KOPT-K1 (cell line): ENCODE data around the gene RETREG1.
"Not testable (repeated sequence)": the region's sequence is repeated elsewhere in the genome, so short reads cannot be mapped to it uniquely, and the experiment has no call there.

Source experiments
- H3K27ac ChIP-seq: fragments of 200-600 bp; sonication (generic); 2 replicates; pipeline ENCODE4 v1.5.1; 2016; ENCODE audit warnings: antibody characterized with exemption, mild to moderate bottlenecking, low read depth, low read length; ENCODE audit not compliant: poor library complexity, severe bottlenecking
- H3K36me3 ChIP-seq: fragments of 200-600 bp; sonication (generic); 2 replicates; pipeline ENCODE4 v1.5.1; 2017; ENCODE audit warnings: antibody characterized with exemption, mild to moderate bottlenecking, low read length, moderate library complexity; ENCODE audit not compliant: insufficient read depth
- H3K9me3 ChIP-seq: fragments of 200-600 bp; sonication (generic); 2 replicates; pipeline ENCODE4 v1.5.1; 2017; ENCODE audit warnings: antibody characterized with exemption, low read length, mild to moderate bottlenecking; ENCODE audit not compliant: insufficient read depth, poor library complexity, severe bottlenecking

RETREG1 gene

GRCh38 chr5:16489322-16489791 is 127.4 kb downstream of the RETREG1 start:
- Histone ChIP-seq H3K36me3 (no peaks in the 10 kb centered on the region), H3K9me3 (peaks cover 2% of the 10 kb centered on the region), H3K27ac (no peak overlapping the region)

DNA sequence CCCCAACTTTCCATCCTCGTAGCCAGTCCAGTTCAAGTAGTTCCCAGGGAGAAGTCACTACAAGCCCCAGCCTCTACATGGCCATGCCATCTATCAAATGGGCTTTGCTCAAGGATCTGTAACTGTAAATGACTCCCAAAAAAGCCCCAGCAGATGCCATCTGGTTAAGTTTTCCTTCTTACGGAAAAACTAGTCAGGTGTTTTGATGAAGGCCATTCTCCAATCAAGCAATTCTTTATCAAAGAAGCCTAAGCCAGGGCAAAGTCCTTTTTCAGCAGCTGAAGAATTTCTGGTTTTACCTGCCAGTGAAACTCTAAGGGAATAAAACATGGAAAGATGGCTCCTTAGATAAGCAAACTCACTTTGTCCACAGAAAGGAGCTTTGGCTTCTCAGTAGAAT is 129.3 kb downstream of the RETREG1 start:
- Histone ChIP-seq H3K27ac (no peak overlapping the region), H3K36me3 (no peaks in the 10 kb centered on the region), H3K9me3 (no peaks in the 10 kb centered on the region)

DNA sequence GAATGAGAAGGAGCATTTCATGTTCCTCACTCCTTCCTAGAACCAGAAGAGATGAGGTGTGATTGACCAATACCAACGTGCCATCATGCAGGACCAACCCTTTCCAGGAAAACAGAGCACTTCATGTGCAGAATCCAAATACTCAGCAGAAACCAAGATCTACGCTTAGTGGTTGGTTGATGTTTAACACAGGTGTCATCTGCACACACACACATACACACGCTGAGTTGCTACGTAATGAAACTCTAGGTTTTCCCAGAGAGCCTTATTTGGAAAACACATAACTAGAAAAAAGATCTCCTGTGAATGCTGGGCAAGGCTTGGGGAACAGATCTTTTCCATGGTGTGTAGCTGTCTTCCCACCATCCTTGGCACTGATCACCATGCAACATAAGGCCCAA is 130.1 kb downstream of the RETREG1 start:
- Histone ChIP-seq H3K36me3 (no peaks in the 10 kb centered on the region), H3K27ac (no peak overlapping the region), H3K9me3 (no peaks in the 10 kb centered on the region)

- 0 out of 2 replicates have a peak, but pooled peaks cover 3% of the 10 kb centered on the region for H3K36me3 ChIP-seq
- no peak overlapping the region for H3K27ac ChIP-seq
- H3K9me3 ChIP-seq, result no peaks in the 10 kb centered on the region
Measured at GRCh38 chr5:16485656-16486055, 131.1 kb downstream of the RETREG1 start.

- Histone ChIP-seq H3K9me3 (no peaks in the 10 kb centered on the region), H3K36me3 (0 out of 2 replicates have a peak, but pooled peaks cover 3% of the 10 kb centered on the region), H3K27ac (no peak overlapping the region)
Measured at GRCh38 chr5:16484081-16484480, 132.7 kb downstream of the RETREG1 start.

DNA sequence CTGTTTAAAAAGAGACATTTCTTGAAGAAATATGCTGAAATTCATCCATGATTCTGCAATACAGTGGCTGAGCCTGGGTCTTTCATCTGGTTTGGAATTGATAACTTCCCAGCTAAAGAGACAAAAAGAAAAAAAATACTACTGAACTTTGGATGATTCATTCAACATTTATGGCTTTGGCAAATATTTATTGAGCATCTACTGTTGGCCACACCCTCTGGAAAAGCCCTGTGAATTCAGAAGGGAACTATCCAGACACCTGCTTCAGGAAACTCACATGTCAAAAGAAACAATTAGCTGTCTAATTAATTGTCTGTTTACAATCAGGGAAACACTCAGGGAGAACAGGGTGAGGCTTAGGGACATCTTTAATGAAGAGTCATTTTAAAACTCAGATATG is 133.4 kb downstream of the RETREG1 start:
- Histone ChIP-seq H3K9me3 (no peaks in the 10 kb centered on the region), H3K27ac (no peak overlapping the region), H3K36me3 (0 out of 2 replicates have a peak, but pooled peaks cover 3% of the 10 kb centered on the region)

GRCh38 chr5:16482891-16483290 is 133.9 kb downstream of the RETREG1 start:
- Histone ChIP-seq H3K27ac (no peak overlapping the region), H3K9me3 (no peaks in the 10 kb centered on the region), H3K36me3 (0 out of 2 replicates have a peak, but pooled peaks cover 3% of the 10 kb centered on the region)

DNA sequence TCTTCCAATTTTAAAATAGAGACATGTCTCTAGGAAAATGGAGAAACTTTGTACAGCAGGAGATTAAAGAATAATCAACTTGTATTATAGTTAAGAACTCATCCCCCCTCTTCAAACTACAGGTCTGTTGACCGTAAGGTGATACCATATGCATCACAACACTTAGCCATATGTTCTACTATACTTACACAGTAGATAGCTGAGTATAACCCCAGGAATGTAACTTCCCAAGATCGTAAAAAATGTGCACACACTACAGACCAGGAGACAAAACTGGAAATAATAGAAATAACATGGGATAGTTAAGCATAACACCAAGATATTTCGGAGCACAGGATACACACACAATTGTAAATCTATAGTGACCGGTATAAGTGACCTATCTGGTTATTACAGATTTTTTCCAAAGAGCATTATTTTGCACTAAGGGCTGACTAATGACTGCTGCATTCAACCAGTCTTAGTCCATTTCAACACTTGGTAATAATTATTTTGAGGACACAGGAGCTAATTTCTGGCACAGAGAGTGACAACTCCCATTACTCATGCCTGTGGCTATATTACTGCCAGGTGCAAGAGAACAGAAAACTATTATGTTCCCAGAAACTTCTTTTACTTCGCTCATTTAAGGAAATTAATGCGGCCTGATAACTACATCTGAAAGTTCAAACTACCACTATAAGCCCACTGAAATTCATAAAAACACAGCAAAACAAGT is 135.8 kb downstream of the RETREG1 start:
- Histone ChIP-seq H3K36me3 (peaks cover 6% of the 10 kb centered on the region), H3K27ac (no peak overlapping the region)

GRCh38 chr5:16480144-16480543 is 136.7 kb downstream of the RETREG1 start:
- no peaks in the 10 kb centered on the region for H3K9me3 ChIP-seq
- no peak overlapping the region for H3K27ac ChIP-seq
- H3K36me3 ChIP-seq, result peaks cover 10% of the 10 kb centered on the region

More for the DNA sequence above, 135.8 kb downstream of the RETREG1 start:
- no peaks in the 10 kb centered on the region for H3K9me3 ChIP-seq

- peaks cover 20% of the 10 kb centered on the region for H3K36me3 ChIP-seq
- H3K9me3 ChIP-seq, result no peaks in the 10 kb centered on the region
- no peak overlapping the region for H3K27ac ChIP-seq
Measured at GRCh38 chr5:16477541-16477940, 139.3 kb downstream of the RETREG1 start.

DNA sequence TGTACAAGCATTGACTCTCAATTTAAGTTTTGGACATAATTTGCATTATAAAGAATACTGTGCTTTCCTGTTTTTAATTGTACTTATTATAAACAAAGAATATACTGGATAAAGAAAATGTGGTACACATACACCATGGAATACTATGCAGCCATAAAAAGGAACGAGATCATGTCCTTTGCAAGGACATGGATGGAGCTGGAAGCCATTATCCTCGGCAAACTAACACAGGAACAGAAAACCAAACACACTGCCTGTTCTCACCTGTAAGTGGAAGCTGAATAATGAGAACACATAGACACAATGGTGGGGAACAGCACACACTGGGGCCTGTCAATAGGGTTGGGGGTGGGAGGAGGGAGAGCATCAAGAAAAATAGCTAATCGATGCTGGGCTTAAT is 140.4 kb downstream of the RETREG1 start:
- not testable (repeated sequence) for H3K27ac ChIP-seq, H3K9me3 ChIP-seq
- peaks cover 20% of the 10 kb centered on the region for H3K36me3 ChIP-seq

DNA sequence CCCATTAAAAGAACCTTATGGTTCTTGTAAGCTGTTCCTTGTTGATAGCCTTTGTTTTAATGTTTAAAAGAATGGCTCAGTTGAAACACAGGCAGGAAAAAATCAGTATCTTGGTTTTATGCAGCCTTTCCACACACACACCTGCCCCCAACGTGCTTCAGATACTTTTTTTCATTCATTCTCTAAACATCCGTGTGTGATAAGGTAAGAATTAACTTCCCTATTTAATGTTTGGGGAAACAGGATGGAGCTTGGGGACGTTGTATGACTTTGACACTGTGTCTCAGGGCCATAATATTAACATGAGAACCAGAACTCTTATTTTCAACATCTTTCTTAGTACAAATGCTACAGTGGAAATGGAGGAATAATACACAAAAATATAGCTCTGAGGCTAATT is 145.4 kb downstream of the RETREG1 start:
- H3K36me3 ChIP-seq, result peaks cover 19% of the 10 kb centered on the region
- no peak overlapping the region for H3K27ac ChIP-seq
- H3K9me3 ChIP-seq, result no peaks in the 10 kb centered on the region

- H3K9me3 ChIP-seq, result no peaks in the 10 kb centered on the region
- H3K36me3 ChIP-seq, result peaks cover 16% of the 10 kb centered on the region
- no peak overlapping the region for H3K27ac ChIP-seq
Measured at GRCh38 chr5:16467363-16468219, 149.2 kb downstream of the RETREG1 start.

DNA sequence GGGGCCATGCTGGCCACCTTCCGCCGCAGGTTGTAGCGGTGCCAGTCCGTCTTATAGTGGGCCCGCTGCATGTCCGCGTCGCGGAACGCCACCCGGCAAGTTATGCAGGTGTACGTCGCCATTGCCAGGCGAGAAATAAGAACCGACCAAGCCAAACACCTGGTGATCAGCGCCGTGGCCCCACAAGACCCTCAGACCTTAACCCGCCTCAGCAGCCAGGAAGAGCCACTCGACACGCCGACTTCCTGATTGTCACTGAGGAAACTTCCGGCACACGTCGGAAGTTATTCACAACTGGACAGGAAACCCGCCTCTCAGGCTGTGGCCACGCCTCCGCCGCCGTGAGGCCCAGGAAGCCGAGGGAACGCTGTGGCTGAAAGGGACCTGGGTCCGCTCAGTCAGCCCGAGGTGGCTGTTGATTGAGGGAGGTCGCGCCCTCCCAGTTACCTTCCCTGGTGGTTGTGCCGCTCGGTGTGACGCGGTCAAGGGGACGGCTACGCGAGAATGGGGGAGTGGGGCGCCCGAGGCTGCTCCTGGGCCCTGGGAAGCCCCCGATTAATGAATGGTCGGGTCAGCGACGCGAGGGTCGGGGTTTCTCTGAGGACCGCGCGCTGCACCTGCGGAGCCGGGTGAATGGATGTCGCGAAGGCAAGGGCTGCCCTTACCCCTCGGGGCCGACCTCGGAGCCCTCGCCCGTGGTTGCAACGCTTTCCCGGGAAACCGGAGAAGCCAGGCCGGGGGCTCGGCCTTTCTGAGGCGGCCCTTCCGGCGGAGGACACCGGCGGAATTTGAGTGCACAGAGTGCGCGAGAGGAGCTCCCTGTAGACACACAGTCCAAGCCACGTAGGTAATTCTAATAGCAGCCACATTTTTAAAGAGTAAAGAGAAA is 151.0 kb downstream of the RETREG1 start, which contains the start of gene ZNF622:
Gene ZNF622 (minus strand): TSS at position 257 of the 889 bp plus-strand sequence. CDS start 135 bp downstream, at position 122.
- H3K36me3 ChIP-seq, result peaks cover 34% of the 10 kb centered on the region
- H3K27ac ChIP-seq, result peak within 1 kb of the TSS; percentile 82
- no peaks in the 10 kb centered on the region for H3K9me3 ChIP-seq
